Panc1 (cell line): ENCODE data around the gene BFSP1. TPM values are rescaled to one million over a fixed set of nuclear protein-coding genes. Genes with fewer than 3 reads are reported as not detected.
A peak's percentile ranks its signal among the peaks of the same experiment; 100 is the strongest.

Experiments
- ATAC-seq: fragments of 200-7000 bp; cut with Tn5 transposase; 2 replicates; pipeline ENCODE4 v1.9.1; 2020; ENCODE audit warnings: mild to moderate bottlenecking, moderate library complexity
- BruUV-seq: library from RNA; stranded (reverse); fragments of 400-500 nt; replicated peaks from 2 replicates; lab custom pipeline; 2021; lab: Mats Ljungman, UMichigan
- CTCF ChIA-PET: fragments of 300-600 bp; sonication (Branson Sonifier 250); formaldehyde crosslinking; loops from one replicate; lab custom pipeline; 2022; ENCODE audit warnings: antibody characterized with exemption; lab: Charles Lee
- POLR2A ChIA-PET: fragments of 300-600 bp; sonication (Branson Sonifier 250); formaldehyde crosslinking; loops from one replicate; lab custom pipeline; 2022; ENCODE audit warnings: antibody characterized with exemption; lab: Charles Lee
- DNase-seq: peaks from one replicate; pipeline ENCODE4 v3.0.0-alpha.2; 2010; ENCODE audit warnings: low read depth, low spot score
- H3K27ac ChIP-seq: 2 replicates; pipeline ENCODE4 v1.5.1; 2011; ENCODE audit warnings: mild to moderate bottlenecking, low read length, inconsistent platforms
- H3K27me3 ChIP-seq: fragments of 200-500 bp; sonication (Bioruptor generic); 2 replicates; pipeline ENCODE4 v1.6.0; 2014; ENCODE audit warnings: low read length, inconsistent platforms; ENCODE audit not compliant: control insufficient read depth, insufficient read depth
- H3K36me3 ChIP-seq: fragments of 200-500 bp; sonication (Bioruptor generic); 2 replicates; pipeline ENCODE4 v1.5.1; 2014; ENCODE audit warnings: inconsistent platforms, mild to moderate bottlenecking, low read length, moderate library complexity; ENCODE audit not compliant: control insufficient read depth, insufficient read depth
- H3K4me1 ChIP-seq: 2 replicates; pipeline ENCODE4 v1.5.1; 2011; ENCODE audit warnings: inconsistent platforms, mild to moderate bottlenecking, low read length, moderate library complexity; ENCODE audit not compliant: control insufficient read depth, insufficient read depth
- H3K4me3 ChIP-seq, 2 experiments: 2 replicates each; pipeline ENCODE4 v1.5.1; 2011 to 2012; ENCODE audit warnings: low read depth in 2 of 2, low read length in 2 of 2, mild to moderate bottlenecking in 2 of 2, inconsistent platforms in 1 of 2, moderate library complexity in 1 of 2
- H3K9me3 ChIP-seq: fragments of 200-500 bp; sonication (Bioruptor generic); 2 replicates; pipeline ENCODE4 v1.5.1; 2014; ENCODE audit warnings: low read depth, mild to moderate bottlenecking, inconsistent platforms, low read length, moderate library complexity; ENCODE audit not compliant: control insufficient read depth, insufficient read depth
- POLR2AphosphoS5 ChIP-seq: IDR thresholded peaks from 2 replicates; pipeline ENCODE4 v1.6.1; 2012; ENCODE audit warnings: mild to moderate bottlenecking, low read depth, low read length, moderate library complexity
- SIN3A ChIP-seq: IDR thresholded peaks from 2 replicates; pipeline ENCODE4 v1.6.1; 2012; ENCODE audit warnings: low read depth, mild to moderate bottlenecking, low read length, moderate library complexity, borderline replicate concordance; ENCODE audit not compliant: insufficient read depth
- TCF7L2 ChIP-seq: IDR thresholded peaks from 2 replicates; pipeline ENCODE4 v1.6.1; 2011; ENCODE audit warnings: mild to moderate bottlenecking, low read depth, low read length, inconsistent platforms
- in situ Hi-C: cut with HindIII; loops from 2 replicates; pipeline ENCODE4 v1.10.0; 2016; ENCODE audit warnings: low sequenced_read_pairs, low pct_unique_long_range_greater_than_20kb
- intact Hi-C: fragments of 100-400 bp; cut with micrococcal nuclease; formaldehyde crosslinking; loops from one replicate; pipeline ENCODE4 v1.10.0; 2022; ENCODE audit not compliant: unreplicated experiment
- total RNA-seq: library from RNA; stranded (reverse); gene quantifications from one replicate; pipeline ENCODE4 v1.2.1, GENCODE V29; 2021; ENCODE audit not compliant: unreplicated experiment
- TF ChIP-seq, protein P1 (sequence below), 2 experiments: IDR thresholded peaks; 2 replicates each; pipeline ENCODE4 v1.6.1; 2011 to 2012; ENCODE audit warnings: low read depth in 2 of 2, control low read depth in 1 of 2, low read length in 1 of 2, mild to moderate bottlenecking in 1 of 2, moderate library complexity in 1 of 2; ENCODE audit not compliant: insufficient read depth in 1 of 2
- TF ChIP-seq, protein P2 (sequence below): fragments of 450-650 bp; IDR thresholded peaks from 2 replicates; pipeline ENCODE4 v1.5.1; 2017; ENCODE audit warnings: mild to moderate bottlenecking

BFSP1 gene
- total RNA-seq, 1 experiment from 2014 or later, result 6.9 TPM

DNA sequence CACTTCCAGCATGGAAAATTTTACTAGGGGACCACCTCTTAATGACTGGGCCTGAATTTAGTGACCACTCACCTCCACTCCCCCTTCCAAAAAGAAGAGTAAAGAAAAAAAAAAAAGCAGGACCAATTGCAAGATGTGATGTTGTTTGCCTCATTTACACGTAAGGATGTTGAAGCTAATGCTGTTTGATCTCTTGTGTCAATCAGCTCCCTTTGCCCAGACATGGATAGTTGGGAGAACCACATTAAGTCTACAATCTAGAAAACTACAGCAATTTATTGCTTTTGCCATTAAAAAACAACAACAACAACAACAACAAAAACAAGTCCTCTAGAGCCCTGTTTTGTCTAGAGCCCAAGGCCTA lies 27.7 kb upstream of the BFSP1 start:
- no peaks in the 10 kb centered on the region for H3K27me3 ChIP-seq
- H3K9me3 ChIP-seq, result no peaks in the 10 kb centered on the region
- intact Hi-C loops (no loop called here), in situ Hi-C loops (no loop called here)
- ChIA-PET CTCF (interaction anchor here (0.7 kb wide), 1 partner anchor 44 kb away, joined by 3 read pairs; no protein-coding TSS in a partner anchor), POLR2A (interaction anchor here (0.6 to 3.6 kb wide), 3 partner anchors 12 to 88 kb away, joined by 3 to 36 read pairs (median 5); partner anchors contain the start of gene DSTN)
- no peak; the same call in 1 of the 2 replicates for ATAC-seq
- DNase-seq, result no peak
- peak overlapping the region; percentile 33 to 45 for H3K4me3 ChIP-seq
- peak overlapping the region; percentile 100 for H3K27ac ChIP-seq
- no peaks in the 10 kb centered on the region; the same call in 1 of the 2 replicates for H3K36me3 ChIP-seq
- no TSS peak for BruUV-seq
- H3K4me1 ChIP-seq, result peaks cover 66% of the 10 kb centered on the region
- TF ChIP-seq TCF7L2 (peak; percentile 67), POLR2AphosphoS5 (no peak)

DNA sequence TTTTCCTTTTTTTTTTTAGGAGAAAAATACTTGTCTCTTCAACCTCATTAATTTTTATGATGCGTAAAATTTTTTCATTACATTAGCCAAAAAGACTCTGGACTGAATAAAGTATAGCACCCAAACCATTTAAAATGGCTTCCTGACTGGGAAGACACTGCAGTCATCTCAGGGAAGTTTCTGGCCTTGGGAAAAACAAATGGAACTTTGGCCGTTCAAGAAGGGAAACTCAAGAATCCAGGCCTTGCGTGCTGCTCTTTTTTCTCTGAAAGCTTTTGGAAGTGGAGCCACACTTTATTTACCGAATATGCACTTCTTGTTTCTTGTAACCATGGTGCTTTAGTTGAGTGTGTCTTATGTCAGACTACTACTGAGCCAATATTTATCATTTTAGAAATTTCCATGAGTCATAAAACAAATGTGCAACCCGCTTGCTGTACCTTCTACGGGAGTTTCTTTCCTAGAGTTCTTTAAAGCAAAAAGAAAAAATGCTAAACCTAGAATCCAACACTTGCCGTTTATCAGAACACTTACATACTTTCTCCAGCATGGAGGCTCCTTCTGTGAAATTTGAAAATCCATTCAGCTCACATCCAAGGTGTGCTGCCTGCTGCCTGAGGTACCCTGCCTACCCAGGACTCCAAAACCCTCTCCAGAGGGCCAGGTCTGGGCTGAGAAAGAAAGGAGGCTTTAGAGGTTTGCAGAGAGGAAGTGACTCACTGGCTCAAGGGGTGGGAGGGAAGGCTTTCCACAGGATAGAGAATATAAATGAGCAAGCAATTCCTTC lies 27.2 kb upstream of the BFSP1 start:
- H3K9me3 ChIP-seq, result no peaks in the 10 kb centered on the region
- TF ChIP-seq, protein P1, sequence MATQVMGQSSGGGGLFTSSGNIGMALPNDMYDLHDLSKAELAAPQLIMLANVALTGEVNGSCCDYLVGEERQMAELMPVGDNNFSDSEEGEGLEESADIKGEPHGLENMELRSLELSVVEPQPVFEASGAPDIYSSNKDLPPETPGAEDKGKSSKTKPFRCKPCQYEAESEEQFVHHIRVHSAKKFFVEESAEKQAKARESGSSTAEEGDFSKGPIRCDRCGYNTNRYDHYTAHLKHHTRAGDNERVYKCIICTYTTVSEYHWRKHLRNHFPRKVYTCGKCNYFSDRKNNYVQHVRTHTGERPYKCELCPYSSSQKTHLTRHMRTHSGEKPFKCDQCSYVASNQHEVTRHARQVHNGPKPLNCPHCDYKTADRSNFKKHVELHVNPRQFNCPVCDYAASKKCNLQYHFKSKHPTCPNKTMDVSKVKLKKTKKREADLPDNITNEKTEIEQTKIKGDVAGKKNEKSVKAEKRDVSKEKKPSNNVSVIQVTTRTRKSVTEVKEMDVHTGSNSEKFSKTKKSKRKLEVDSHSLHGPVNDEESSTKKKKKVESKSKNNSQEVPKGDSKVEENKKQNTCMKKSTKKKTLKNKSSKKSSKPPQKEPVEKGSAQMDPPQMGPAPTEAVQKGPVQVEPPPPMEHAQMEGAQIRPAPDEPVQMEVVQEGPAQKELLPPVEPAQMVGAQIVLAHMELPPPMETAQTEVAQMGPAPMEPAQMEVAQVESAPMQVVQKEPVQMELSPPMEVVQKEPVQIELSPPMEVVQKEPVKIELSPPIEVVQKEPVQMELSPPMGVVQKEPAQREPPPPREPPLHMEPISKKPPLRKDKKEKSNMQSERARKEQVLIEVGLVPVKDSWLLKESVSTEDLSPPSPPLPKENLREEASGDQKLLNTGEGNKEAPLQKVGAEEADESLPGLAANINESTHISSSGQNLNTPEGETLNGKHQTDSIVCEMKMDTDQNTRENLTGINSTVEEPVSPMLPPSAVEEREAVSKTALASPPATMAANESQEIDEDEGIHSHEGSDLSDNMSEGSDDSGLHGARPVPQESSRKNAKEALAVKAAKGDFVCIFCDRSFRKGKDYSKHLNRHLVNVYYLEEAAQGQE (IDR thresholded peaks at IDR 0.05; ENCODE audit: insufficient read depth in 1 of 2, low read depth in 2 of 2, low read length in 1 of 2), result no peak
- no peak for TF ChIP-seq SIN3A
- TF ChIP-seq TCF7L2, result no peak
- no peak; the same call in none of the 2 replicates for TF ChIP-seq POLR2AphosphoS5
- TF ChIP-seq, protein P2, sequence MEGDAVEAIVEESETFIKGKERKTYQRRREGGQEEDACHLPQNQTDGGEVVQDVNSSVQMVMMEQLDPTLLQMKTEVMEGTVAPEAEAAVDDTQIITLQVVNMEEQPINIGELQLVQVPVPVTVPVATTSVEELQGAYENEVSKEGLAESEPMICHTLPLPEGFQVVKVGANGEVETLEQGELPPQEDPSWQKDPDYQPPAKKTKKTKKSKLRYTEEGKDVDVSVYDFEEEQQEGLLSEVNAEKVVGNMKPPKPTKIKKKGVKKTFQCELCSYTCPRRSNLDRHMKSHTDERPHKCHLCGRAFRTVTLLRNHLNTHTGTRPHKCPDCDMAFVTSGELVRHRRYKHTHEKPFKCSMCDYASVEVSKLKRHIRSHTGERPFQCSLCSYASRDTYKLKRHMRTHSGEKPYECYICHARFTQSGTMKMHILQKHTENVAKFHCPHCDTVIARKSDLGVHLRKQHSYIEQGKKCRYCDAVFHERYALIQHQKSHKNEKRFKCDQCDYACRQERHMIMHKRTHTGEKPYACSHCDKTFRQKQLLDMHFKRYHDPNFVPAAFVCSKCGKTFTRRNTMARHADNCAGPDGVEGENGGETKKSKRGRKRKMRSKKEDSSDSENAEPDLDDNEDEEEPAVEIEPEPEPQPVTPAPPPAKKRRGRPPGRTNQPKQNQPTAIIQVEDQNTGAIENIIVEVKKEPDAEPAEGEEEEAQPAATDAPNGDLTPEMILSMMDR, result no peak
- peak overlapping the region; percentile 33 to 45 for H3K4me3 ChIP-seq
- H3K27me3 ChIP-seq, result no peaks in the 10 kb centered on the region
- ChIA-PET POLR2A (interaction anchor here (0.7 to 3.6 kb wide), 4 partner anchors 8 to 15 kb away, joined by 3 to 36 read pairs (median 4); partner anchors contain the start of gene DSTN), CTCF (interaction anchor here (0.7 kb wide), 1 partner anchor 44 kb away, joined by 3 read pairs; no protein-coding TSS in a partner anchor)
- peak overlapping the region; percentile 100 for H3K27ac ChIP-seq
- TSS peak; percentile 90 for BruUV-seq
- DNase-seq, result peak; percentile 96
- peaks cover 60% of the 10 kb centered on the region for H3K4me1 ChIP-seq
- in situ Hi-C loops (no loop called here), intact Hi-C loops (no loop called here)
- H3K36me3 ChIP-seq, result no peaks in the 10 kb centered on the region; the same call in 1 of the 2 replicates
- peak; percentile 92 for ATAC-seq
